ENCODE results near the gene TSTD1.
"Not testable (repeated sequence)": the region's sequence is repeated elsewhere in the genome, so short reads cannot be mapped to it uniquely, and the experiment has no call there.

GRCh38 chr1:161065681-161066080 is 26.9 kb upstream of the TSTD1 start:
- not testable (repeated sequence) for TF ChIP-seq CTCF (IDR thresholded peaks at IDR 0.05; ENCODE audit: low read depth, low read length); EZH2phosphoT487 (IDR thresholded peaks at IDR 0.05; ENCODE audit: low read depth)

Data from OCI-LY3 (cell line).